ENCODE measurements around the gene SULT1B1. TPM values are rescaled to one million over a fixed set of nuclear protein-coding genes. Genes with fewer than 3 reads are reported as not detected.

The SULT1B1 gene
- total and polyA plus RNA-seq, 10 of the 15 experiments (the other 5 are each of a cell fraction or from before 2014, with no cell fraction given) = 0.01 to 0.05 (median 0.01) TPM; not detected in 7

GRCh38 chr4:69760455-69760854, at the start of gene SULT1B1 (continued):
- TF ChIP-seq CREM (IDR thresholded peaks at IDR 0.05; ENCODE audit: low read depth) = no peak
- no peak for TF ChIP-seq JUNB (IDR thresholded peaks at IDR 0.05)
- no peak for TF ChIP-seq PAX8 (IDR thresholded peaks at IDR 0.05)
- TF ChIP-seq NR2C1 (IDR thresholded peaks at IDR 0.05) = no peak
- TF ChIP-seq TBL1XR1 (IDR thresholded peaks at IDR 0.05; ENCODE audit: low read depth, low read length) = no peak
- TF ChIP-seq POLR2AphosphoS2 (IDR thresholded peaks at IDR 0.05; ENCODE audit: low read depth, low read length) = no peak
- no peak for TF ChIP-seq ZNF274 (IDR thresholded peaks at IDR 0.05; ENCODE audit: insufficient read depth, insufficient read length)
- no peak for TF ChIP-seq STAT3 (IDR thresholded peaks at IDR 0.05; ENCODE audit: low read depth, low read length)
- TF ChIP-seq ZNF24 (IDR thresholded peaks at IDR 0.05) = no peak
- no peak for TF ChIP-seq KLF5 (IDR thresholded peaks at IDR 0.05; ENCODE audit: partially characterized antibody)

- H2AFZ ChIP-seq (ENCODE audit: control insufficient read depth, low read depth, low read length) = no peak overlapping the region
- in situ Hi-C loops (cut with MboI) (no loop called here), intact Hi-C loops (cut with micrococcal nuclease; ENCODE audit: unreplicated experiment) (no loop called here)
- no peaks in the 10 kb centered on the region for H3K27me3 ChIP-seq (replicated peaks in 1 of 2; ENCODE audit: control insufficient read depth in 2 of 2, insufficient read depth in 2 of 2, low read length in 1 of 2)
- H3K4me3 ChIP-seq = no peak overlapping the region
- no TSS peak for BruUV-seq (replicated peaks)
- DNase-seq (ENCODE audit: low read depth, low spot score) (no peak), ATAC-seq (no peak), FAIRE-seq (no peak)
- 86% methylated on average over 1 of the region's 1 CpG for WGBS (ENCODE audit: insufficient coverage, insufficient replicate concordance, low lambda C conversion rate, missing lambda C conversion rate)
- no peaks in the 10 kb centered on the region for H3K79me2 ChIP-seq (ENCODE audit: control insufficient read depth, insufficient read depth, low read length)
- H3K9ac ChIP-seq (ENCODE audit: control insufficient read depth, insufficient read depth, low read length) = no peak overlapping the region
- H3K9me3 ChIP-seq (replicated peaks; ENCODE audit: control insufficient read depth, insufficient read depth, low read length) = no peaks in the 10 kb centered on the region
- POLR2A ChIA-PET = no interaction called here
- CTCF ChIA-PET = interaction anchor here (0.7 kb wide), 1 partner anchor 99 kb away, joined by 3 read pairs; no protein-coding TSS in a partner anchor
- H3K4me2 ChIP-seq (ENCODE audit: control insufficient read depth, insufficient read depth) = no peak overlapping the region
- RAD21 ChIA-PET (ENCODE audit: unreplicated experiment) = no interaction called here
- no peaks in the 10 kb centered on the region for H3K36me3 ChIP-seq (ENCODE audit: control insufficient read depth in 2 of 2, insufficient read depth in 2 of 2, low read length in 1 of 2)
- H3K27ac ChIP-seq (ENCODE audit: control insufficient read depth, insufficient read depth) = no peak overlapping the region
- SMC1A ChIA-PET (ENCODE audit: uncharacterized antibody, unreplicated experiment) = no interaction called here
- no peaks in the 10 kb centered on the region for H3K4me1 ChIP-seq (ENCODE audit: control insufficient read depth, insufficient read depth, low read length)
- no peaks in the 10 kb centered on the region for H4K20me1 ChIP-seq (ENCODE audit: control insufficient read depth, insufficient read depth)
- TF ChIP-seq EZH2 (IDR thresholded peaks at IDR 0.05; ENCODE audit: borderline replicate concordance, control insufficient read depth, low read depth, low read length) (no peak), TCF7 (IDR thresholded peaks at IDR 0.05; ENCODE audit: borderline replicate concordance) (no peak), PAX5 (IDR thresholded peaks at IDR 0.05; ENCODE audit: borderline replicate concordance, low read depth, low read length) (no peak), PBX3 (IDR thresholded peaks at IDR 0.05; ENCODE audit: insufficient replicate concordance, low read depth, low read length) (no peak), YY1 (IDR thresholded peaks at IDR 0.05; ENCODE audit: low read depth, low read length) (no peak), RFX5 (IDR thresholded peaks at IDR 0.05; ENCODE audit: low read depth, low read length) (no peak), IRF3 (IDR thresholded peaks at IDR 0.05) (no peak), KAT2A (conservative IDR thresholded peaks at IDR 0.05; ENCODE audit: control insufficient read depth, low read depth, low read length) (no peak), CUX1 (IDR thresholded peaks at IDR 0.05; ENCODE audit: insufficient replicate concordance, low read depth, low read length) (no peak), RBBP5 (conservative IDR thresholded peaks at IDR 0.05) (no peak)
These were observed 40.2 kb upstream of the SULT1B1 start for GRCh38 chr4:69800599-69800998.
